RWPE2 (cell line): ENCODE results near the gene MTM1.
A peak's percentile ranks its signal among the peaks of the same experiment; 100 is the strongest.

ENCODE experiments used
- ATAC-seq: fragments of 200-7000 bp; cut with Tn5 transposase; 3 replicates; pipeline ENCODE4 v1.9.1; 2021; ENCODE audit warnings: low read depth
- DNase-seq: peaks from one replicate; pipeline ENCODE4 v3.0.0-alpha.2; 2020; ENCODE audit warnings: low spot score
- H3K27ac ChIP-seq: fragments of 450-650 bp; 2 replicates; pipeline ENCODE4 v1.5.1; 2017; ENCODE audit warnings: mild to moderate bottlenecking; ENCODE audit not compliant: poor library complexity, severe bottlenecking
- H3K27me3 ChIP-seq: fragments of 250-450 bp; sonication (Bioruptor Pico); 2 replicates; pipeline ENCODE4 v1.5.1; 2021; ENCODE audit warnings: mild to moderate bottlenecking, moderate library complexity; ENCODE audit not compliant: insufficient read depth, poor library complexity, severe bottlenecking
- H3K36me3 ChIP-seq: fragments of 250-450 bp; sonication (Bioruptor Pico); 2 replicates; pipeline ENCODE4 v1.5.1; 2020; ENCODE audit warnings: low read depth, mild to moderate bottlenecking, moderate library complexity
- H3K4me1 ChIP-seq: fragments of 250-450 bp; sonication (Bioruptor Pico); 2 replicates; pipeline ENCODE4 v1.5.1; 2021; ENCODE audit warnings: mild to moderate bottlenecking, moderate library complexity; ENCODE audit not compliant: insufficient read depth, poor library complexity, severe bottlenecking
- H3K4me3 ChIP-seq: fragments of 250-450 bp; sonication (Bioruptor Pico); 2 replicates; pipeline ENCODE4 v1.5.1; 2021; ENCODE audit warnings: mild to moderate bottlenecking, moderate library complexity; ENCODE audit not compliant: severe bottlenecking
- H3K9me3 ChIP-seq: fragments of 250-450 bp; sonication (Bioruptor Pico); 2 replicates; pipeline ENCODE4 v1.5.1; 2021; ENCODE audit warnings: mild to moderate bottlenecking, moderate library complexity; ENCODE audit not compliant: severe bottlenecking
- CTCF ChIP-seq: fragments of 450-650 bp; IDR thresholded peaks from one replicate; pipeline ENCODE4 v1.5.1; 2017; ENCODE audit warnings: mild to moderate bottlenecking, moderate library complexity; ENCODE audit not compliant: poor library complexity, severe bottlenecking

MTM1 gene

GRCh38 chrX:150564838-150565237, 3.6 kb upstream of the MTM1 start:
- Histone ChIP-seq H3K4me1 (no peaks in the 10 kb centered on the region), H3K9me3 (no peaks in the 10 kb centered on the region), H3K36me3 (no peaks in the 10 kb centered on the region), H3K4me3 (no peak overlapping the region), H3K27ac (no peak overlapping the region), H3K27me3 (no peaks in the 10 kb centered on the region)
- TF ChIP-seq CTCF = no peak
- ATAC-seq (no peak), DNase-seq (no peak)

GRCh38 chrX:150565551-150565950, 2.9 kb upstream of the MTM1 start:
- Histone ChIP-seq H3K4me1 (no peaks in the 10 kb centered on the region), H3K36me3 (no peaks in the 10 kb centered on the region), H3K27me3 (no peaks in the 10 kb centered on the region), H3K9me3 (no peaks in the 10 kb centered on the region), H3K27ac (no peak overlapping the region), H3K4me3 (no peak overlapping the region)
- ATAC-seq (no peak), DNase-seq (no peak)
- no peak for TF ChIP-seq CTCF

- Histone ChIP-seq H3K27me3 (no peaks in the 10 kb centered on the region), H3K4me1 (peaks cover 11% of the 10 kb centered on the region), H3K36me3 (no peaks in the 10 kb centered on the region), H3K4me3 (no peak overlapping the region), H3K9me3 (no peaks in the 10 kb centered on the region), H3K27ac (no peak overlapping the region)
- TF ChIP-seq CTCF = no peak
- ATAC-seq (no peak), DNase-seq (no peak)
Measured at GRCh38 chrX:150566734-150567182, 1.7 kb upstream of the MTM1 start.

GRCh38 chrX:150567645-150568319, 639 bp upstream of the MTM1 start:
- no peak for DNase-seq
- no peaks in the 10 kb centered on the region for H3K9me3 ChIP-seq
- H3K27me3 ChIP-seq = no peaks in the 10 kb centered on the region
- H3K27ac ChIP-seq = no peak overlapping the region
- ATAC-seq = no peak
- H3K4me3 ChIP-seq = peak overlapping the region; percentile 16
- H3K4me1 ChIP-seq = peaks cover 21% of the 10 kb centered on the region
- no peak for TF ChIP-seq CTCF
- no peaks in the 10 kb centered on the region for H3K36me3 ChIP-seq

GRCh38 chrX:150569155-150569477, 695 bp downstream of the MTM1 start:
- Histone ChIP-seq H3K4me1 (peaks cover 31% of the 10 kb centered on the region), H3K36me3 (no peaks in the 10 kb centered on the region), H3K27ac (peak overlapping the region; percentile 49), H3K9me3 (no peaks in the 10 kb centered on the region), H3K4me3 (peak overlapping the region; percentile 96), H3K27me3 (no peaks in the 10 kb centered on the region)
- no peak for DNase-seq
- peak; percentile 13 for ATAC-seq
- no peak for TF ChIP-seq CTCF
